CD4-positive, CD25-positive, alpha-beta regulatory T cell (primary cell): ENCODE data around the gene CHD1L. TPM values are rescaled to one million over a fixed set of nuclear protein-coding genes. Genes with fewer than 3 reads are reported as not detected.
"Not testable (repeated sequence)": the region's sequence is repeated elsewhere in the genome, so short reads cannot be mapped to it uniquely, and the experiment has no call there.

ENCODE experiments used
- ATAC-seq, 2 donors: fragments of 150-1000 bp; cut with Tn5 transposase; one replicate each; pipeline ENCODE4 v1.10.0; 2021; ENCODE audit warnings: low read depth in 2 of 2, moderate number of reproducible peaks in 2 of 2, moderate library complexity in 1 of 2
- DNase-seq, 3 donors: peaks; one replicate each; pipeline versions ENCODE4 v3.0.0 to v3.0.0-alpha.2; 2012 to 2022; ENCODE audit warnings: mixed read lengths in 1 of 3
- H3K27ac ChIP-seq: one replicate; pipeline ENCODE4 v1.7.0; 2013; ENCODE audit warnings: mild to moderate bottlenecking, low read length; ENCODE audit not compliant: insufficient read depth, poor library complexity, severe bottlenecking
- H3K27me3 ChIP-seq: one replicate; pipeline ENCODE4 v1.7.0; 2013; ENCODE audit warnings: low read length; ENCODE audit not compliant: control insufficient read depth, insufficient read depth
- H3K36me3 ChIP-seq: one replicate; pipeline ENCODE4 v1.7.0; 2013; ENCODE audit warnings: mild to moderate bottlenecking, low read length, moderate library complexity; ENCODE audit not compliant: control insufficient read depth, insufficient read depth
- H3K4me1 ChIP-seq: 2 replicates; pipeline ENCODE4 v1.7.0; 2013; ENCODE audit warnings: mild to moderate bottlenecking, low read length; ENCODE audit not compliant: insufficient read depth, control insufficient read depth, poor library complexity, severe bottlenecking
- H3K4me3 ChIP-seq: one replicate; pipeline ENCODE4 v1.7.0; 2013; ENCODE audit warnings: low read depth, mild to moderate bottlenecking, low read length, moderate library complexity
- H3K9me3 ChIP-seq, 2 experiments: 1 replicate in 1 of 2; 2 replicates in 1 of 2; pipeline ENCODE4 v1.7.0; 2013; ENCODE audit warnings: low read length in 2 of 2, mild to moderate bottlenecking in 1 of 2, moderate library complexity in 1 of 2; ENCODE audit not compliant: control insufficient read depth in 2 of 2
- H3K27ac Mint-ChIP-seq, 3 donors: one replicate each; pipeline ENCODE4 v1.8.0; 2020 to 2022; ENCODE audit warnings: mild to moderate bottlenecking in 3 of 3, mixed read lengths in 3 of 3, moderate library complexity in 2 of 3
- H3K27me3 Mint-ChIP-seq: one replicate; pipeline ENCODE4 v1.8.0; 2022; ENCODE audit warnings: mild to moderate bottlenecking, mixed read lengths
- H3K36me3 Mint-ChIP-seq: one replicate; pipeline ENCODE4 v1.8.0; 2020; ENCODE audit warnings: mixed read lengths
- H3K4me1 Mint-ChIP-seq, 4 donors: one replicate each; pipeline ENCODE4 v1.8.0; 2020 to 2022; ENCODE audit warnings: mixed read lengths in 4 of 4, mild to moderate bottlenecking in 1 of 4
- H3K4me3 Mint-ChIP-seq, 4 donors: one replicate each; pipeline ENCODE4 v1.8.0; 2020 to 2022; ENCODE audit warnings: mild to moderate bottlenecking in 4 of 4, mixed read lengths in 4 of 4, moderate library complexity in 3 of 4
- H3K9me3 Mint-ChIP-seq, 7 donors: one replicate each; pipeline ENCODE4 v1.8.0; 2020 to 2022; ENCODE audit warnings: mixed read lengths in 7 of 7, mild to moderate bottlenecking in 3 of 7, moderate library complexity in 2 of 7
- polyA plus RNA-seq, 4 donors: library from polyadenylated mRNA; unstranded; fragments of 300-500 nt; fragmentation: Illumina TruSeq; gene quantifications; one replicate each; pipeline ENCODE4 v1.2.3, GENCODE V29; 2021
- total RNA-seq: library from RNA; stranded (reverse); gene quantifications from one replicate; pipeline ENCODE4 v1.2.3, GENCODE V29; 2022

The CHD1L gene
- total RNA-seq (25.3 TPM), polyA plus RNA-seq (10 to 100 TPM; 11.9 to 19.2 (median 15.1) TPM)

DNA sequence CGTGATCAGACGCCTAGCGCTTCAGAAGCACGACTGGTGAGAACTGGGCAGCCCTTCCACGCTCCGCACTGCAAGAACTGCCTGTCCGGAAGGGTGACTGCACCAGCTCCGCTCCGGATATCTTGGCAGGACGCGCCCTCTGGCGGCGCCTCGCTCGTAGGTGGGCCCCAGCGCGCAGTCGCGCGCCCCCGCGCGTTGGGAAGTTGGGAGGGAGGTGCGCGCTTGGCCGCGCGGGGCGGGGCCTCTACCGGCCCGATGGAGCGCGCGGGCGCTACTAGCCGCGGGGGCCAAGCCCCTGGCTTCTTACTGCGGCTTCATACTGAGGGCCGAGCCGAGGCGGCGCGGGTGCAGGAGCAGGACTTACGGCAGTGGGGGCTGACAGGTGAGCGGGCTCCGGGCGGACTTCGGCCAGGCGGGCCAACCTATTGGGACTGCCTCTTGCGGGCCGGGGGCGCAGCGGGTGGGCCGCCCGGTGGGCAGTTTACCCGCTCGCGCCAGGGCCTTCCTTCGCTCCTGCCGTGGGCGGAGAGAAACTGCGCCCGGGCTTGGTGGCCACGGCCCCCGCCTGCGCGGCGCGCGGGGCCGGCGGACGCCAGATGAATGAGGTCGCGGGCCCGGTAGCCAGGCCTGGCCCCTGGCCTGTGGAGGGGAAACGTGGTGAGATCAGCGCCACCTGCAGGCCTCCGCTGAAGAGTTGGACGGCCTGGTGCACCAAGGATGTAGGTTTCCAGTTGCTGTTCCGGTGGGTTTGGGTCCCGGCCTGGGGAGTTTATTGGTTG lies at the start of gene CHD1L:
TSS of gene CHD1L (plus strand) at position 236 of the 779 bp plus-strand sequence. CDS start at position 256, 20 bp downstream.
- Histone ChIP-seq H3K27ac (peak within 1 kb of the TSS; percentile 76), H3K36me3 (no peaks in the 10 kb centered on the region), H3K27me3 (no peaks in the 10 kb centered on the region), H3K4me3 (peak within 1 kb of the TSS; percentile 94), H3K4me1 (peaks cover 16% of the 10 kb centered on the region), H3K9me3 (no peaks in the 10 kb centered on the region)
- DNase-seq (peak; percentile 87 to 97 (median 93)), ATAC-seq (peak; percentile 90 to 91)
- Mint-ChIP-seq H3K4me3 (peak within 1 kb of the TSS; percentile 93 to 98 (median 96)), H3K9me3 (peaks cover 0 to 1% (median 0%) of the 10 kb centered on the region in 7 donors), H3K36me3 (no peaks in the 10 kb centered on the region), H3K27ac (peak within 1 kb of the TSS in 2 of 3 donors; percentile 80 to 86), H3K27me3 (no peaks in the 10 kb centered on the region), H3K4me1 (peaks cover 16 to 43% (median 26%) of the 10 kb centered on the region in 4 donors)

- not testable (repeated sequence) for H3K36me3 ChIP-seq, H3K27me3 Mint-ChIP-seq, H3K9me3 ChIP-seq, H3K4me1 ChIP-seq, ATAC-seq, H3K4me3 Mint-ChIP-seq, H3K9me3 Mint-ChIP-seq, H3K27me3 ChIP-seq, H3K27ac ChIP-seq, H3K27ac Mint-ChIP-seq, DNase-seq, H3K4me3 ChIP-seq, H3K36me3 Mint-ChIP-seq
- H3K4me1 Mint-ChIP-seq = peaks cover 0 to 11% (median 3%) of the 10 kb centered on the region in 4 donors
Observed at GRCh38 chr1:147197324-147197723, 45.2 kb upstream of the CHD1L start.

DNA sequence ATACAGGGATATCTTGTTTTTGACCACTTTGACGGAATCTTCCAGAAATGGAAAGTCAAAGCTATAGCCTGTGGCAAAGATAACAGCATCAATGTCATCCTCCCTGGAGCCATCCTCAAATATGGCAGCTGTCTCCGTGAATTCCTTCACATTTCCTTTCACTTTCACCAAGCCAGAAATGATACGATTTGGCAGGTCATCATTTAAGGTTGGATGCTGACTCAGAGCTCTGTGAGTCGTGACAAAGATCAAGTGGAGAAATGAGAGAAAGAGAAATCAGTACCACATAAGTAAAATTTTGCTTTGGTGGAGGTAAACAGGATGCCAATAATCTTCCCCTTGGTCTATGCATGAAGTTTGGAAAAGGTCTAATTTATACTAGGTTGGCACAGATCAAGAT lies 41.2 kb upstream of the CHD1L start:
- H3K9me3 Mint-ChIP-seq = no peaks in the 10 kb centered on the region
- Histone ChIP-seq H3K27me3 (no peaks in the 10 kb centered on the region), H3K9me3 (no peaks in the 10 kb centered on the region), H3K27ac (no peak overlapping the region), H3K36me3 (no peaks in the 10 kb centered on the region), H3K4me1 (no peaks in the 10 kb centered on the region), H3K4me3 (no peak overlapping the region)
- peaks cover 24% of the 10 kb centered on the region for H3K36me3 Mint-ChIP-seq
- ATAC-seq (no peak), DNase-seq (no peak)
- no peaks in the 10 kb centered on the region for H3K27me3 Mint-ChIP-seq
- peaks cover 0 to 14% (median 3%) of the 10 kb centered on the region in 4 donors for H3K4me1 Mint-ChIP-seq
- no peak overlapping the region for H3K27ac Mint-ChIP-seq
- H3K4me3 Mint-ChIP-seq = no peak overlapping the region

- no peaks in the 10 kb centered on the region for H3K27me3 Mint-ChIP-seq
- no peak overlapping the region for H3K27ac Mint-ChIP-seq
- H3K9me3 ChIP-seq = no peaks in the 10 kb centered on the region
- no peaks in the 10 kb centered on the region for H3K27me3 ChIP-seq
- no peaks in the 10 kb centered on the region for H3K9me3 Mint-ChIP-seq
- ATAC-seq (no peak), DNase-seq (no peak)
- no peaks in the 10 kb centered on the region for H3K36me3 ChIP-seq
- H3K27ac ChIP-seq = no peak overlapping the region
- H3K4me3 ChIP-seq = no peak overlapping the region
- no peaks in the 10 kb centered on the region for H3K4me1 ChIP-seq
- H3K4me3 Mint-ChIP-seq = no peak overlapping the region
- H3K36me3 Mint-ChIP-seq = peaks cover 21% of the 10 kb centered on the region
- H3K4me1 Mint-ChIP-seq = peaks cover 0 to 11% (median 3%) of the 10 kb centered on the region in 4 donors
Observed at GRCh38 chr1:147201786-147202185, 40.7 kb upstream of the CHD1L start.

- DNase-seq (no peak), ATAC-seq (no peak)
- H3K4me1 ChIP-seq = no peaks in the 10 kb centered on the region
- no peak overlapping the region for H3K4me3 ChIP-seq
- H3K27ac ChIP-seq = no peak overlapping the region
- Mint-ChIP-seq H3K4me3 (no peak overlapping the region), H3K27ac (no peak overlapping the region), H3K36me3 (peaks cover 20% of the 10 kb centered on the region), H3K27me3 (no peaks in the 10 kb centered on the region), H3K9me3 (no peaks in the 10 kb centered on the region), H3K4me1 (peaks cover 0 to 8% (median 3%) of the 10 kb centered on the region in 4 donors)
- H3K27me3 ChIP-seq = no peaks in the 10 kb centered on the region
- no peaks in the 10 kb centered on the region for H3K36me3 ChIP-seq
- H3K9me3 ChIP-seq = no peaks in the 10 kb centered on the region
Observed at GRCh38 chr1:147202576-147202975, 39.9 kb upstream of the CHD1L start.

- DNase-seq = no peak
- no peaks in the 10 kb centered on the region for H3K27me3 Mint-ChIP-seq
- H3K4me3 Mint-ChIP-seq = no peak overlapping the region
- Histone ChIP-seq H3K9me3 (no peaks in the 10 kb centered on the region), H3K27me3 (no peaks in the 10 kb centered on the region), H3K4me3 (no peak overlapping the region), H3K27ac (no peak overlapping the region), H3K4me1 (no peaks in the 10 kb centered on the region), H3K36me3 (no peaks in the 10 kb centered on the region)
- H3K4me1 Mint-ChIP-seq = peaks cover 0 to 8% (median 0%) of the 10 kb centered on the region in 4 donors
- H3K9me3 Mint-ChIP-seq = no peaks in the 10 kb centered on the region
- no peak for ATAC-seq
- no peak overlapping the region for H3K27ac Mint-ChIP-seq
- peaks cover 20% of the 10 kb centered on the region for H3K36me3 Mint-ChIP-seq
Observed at GRCh38 chr1:147204080-147204479, 38.4 kb upstream of the CHD1L start.

GRCh38 chr1:147207192-147207591 lies 35.3 kb upstream of the CHD1L start:
- Histone ChIP-seq H3K36me3 (no peaks in the 10 kb centered on the region), H3K4me3 (no peak overlapping the region), H3K9me3 (no peaks in the 10 kb centered on the region), H3K4me1 (no peaks in the 10 kb centered on the region), H3K27me3 (no peaks in the 10 kb centered on the region), H3K27ac (no peak overlapping the region)
- Mint-ChIP-seq H3K27ac (no peak overlapping the region), H3K4me1 (peaks cover 0 to 3% (median 0%) of the 10 kb centered on the region in 4 donors), H3K36me3 (peaks cover 20% of the 10 kb centered on the region), H3K27me3 (no peaks in the 10 kb centered on the region), H3K4me3 (no peak overlapping the region), H3K9me3 (no peaks in the 10 kb centered on the region)
- DNase-seq (no peak), ATAC-seq (no peak)

GRCh38 chr1:147208619-147209018 lies 33.9 kb upstream of the CHD1L start:
- H3K4me3 ChIP-seq = no peak overlapping the region
- Mint-ChIP-seq H3K27ac (no peak overlapping the region), H3K9me3 (no peaks in the 10 kb centered on the region), H3K36me3 (peaks cover 9% of the 10 kb centered on the region), H3K4me3 (no peak overlapping the region), H3K4me1 (peaks cover 0 to 3% (median 0%) of the 10 kb centered on the region in 4 donors), H3K27me3 (no peaks in the 10 kb centered on the region)
- H3K27ac ChIP-seq = no peak overlapping the region
- no peaks in the 10 kb centered on the region for H3K36me3 ChIP-seq
- H3K27me3 ChIP-seq = no peaks in the 10 kb centered on the region
- H3K9me3 ChIP-seq = no peaks in the 10 kb centered on the region
- no peaks in the 10 kb centered on the region for H3K4me1 ChIP-seq
- DNase-seq (no peak), ATAC-seq (no peak)
